NCI-H345 treated with DMSO at 0.1 percent for 48 hours (cell line): ENCODE data around the gene UHRF1.
"Not testable (repeated sequence)": the region's sequence is repeated elsewhere in the genome, so short reads cannot be mapped to it uniquely, and the experiment has no call there.

Experiments
- DNase-seq: peaks from one replicate; lab custom pipeline; 2025; ENCODE audit not compliant: unreplicated experiment; lab: John Stamatoyannopoulos, UW

Gene UHRF1

DNA sequence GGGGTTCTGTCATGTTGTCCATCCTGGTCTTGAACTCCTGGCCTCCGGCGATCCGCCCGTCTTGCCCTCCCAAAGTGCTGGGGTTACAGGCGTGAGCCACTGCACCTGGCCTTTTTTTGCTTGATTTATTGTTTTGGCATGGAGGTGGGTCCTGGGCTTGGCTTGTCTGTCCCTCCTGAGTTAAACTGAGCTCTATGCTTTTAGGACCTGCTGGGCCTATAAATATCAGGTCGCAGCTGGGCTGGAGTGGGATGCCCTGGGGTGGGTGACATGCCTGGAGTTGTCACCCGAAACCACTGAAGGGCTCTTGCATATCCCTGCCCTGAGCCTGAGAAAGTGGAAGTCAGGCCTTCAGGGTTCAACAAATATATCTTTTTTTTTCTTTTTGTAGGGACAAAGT lies 12.2 kb upstream of the UHRF1 start:
- DNase-seq, result no peak

DNA sequence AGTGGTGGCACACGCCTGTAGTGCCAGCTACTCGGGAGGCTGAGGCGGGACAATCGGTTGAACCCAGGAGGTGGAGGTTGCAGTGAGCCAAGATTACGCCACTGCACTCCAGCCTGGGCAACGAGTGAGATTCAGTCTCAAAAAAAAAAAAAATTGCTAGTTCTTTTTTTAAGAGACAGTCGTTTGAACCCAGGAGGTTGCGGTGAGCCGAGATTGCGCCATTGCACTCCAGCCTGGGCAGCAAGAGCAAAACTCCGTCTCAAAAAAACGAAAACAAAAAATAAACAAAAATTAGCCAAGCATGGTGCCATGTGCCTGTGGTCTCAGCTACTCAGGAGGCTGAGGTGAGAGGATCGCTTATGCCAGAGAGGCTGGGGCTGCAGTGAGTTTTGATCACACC lies 8.4 kb upstream of the UHRF1 start:
- not testable (repeated sequence) for DNase-seq

DNA sequence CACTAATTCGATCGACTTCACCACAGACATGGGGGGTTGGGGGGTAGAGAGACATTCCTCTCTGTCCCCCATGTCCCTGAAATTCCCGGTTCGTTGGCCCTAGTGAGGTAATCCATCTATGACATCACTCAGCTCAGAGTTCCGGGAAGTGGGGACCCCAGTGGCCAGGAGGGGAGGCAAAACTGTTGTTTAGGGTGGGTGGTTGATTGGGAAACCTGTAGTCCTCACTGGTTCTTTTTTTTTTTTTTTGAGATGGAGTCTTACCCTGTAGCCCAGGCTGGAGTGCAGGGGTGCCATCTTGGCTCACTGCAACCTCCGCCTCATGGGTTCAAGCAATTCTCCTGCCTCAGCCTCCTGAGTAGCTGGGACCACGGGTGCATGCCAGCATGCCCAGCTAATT lies 6.5 kb upstream of the UHRF1 start, which contains the start of gene ARRDC5:
ARRDC5 (minus strand) TSS at position 101 of the 400 bp plus-strand sequence; CDS start at position 30, 71 bp downstream.
- no peak for DNase-seq

DNA sequence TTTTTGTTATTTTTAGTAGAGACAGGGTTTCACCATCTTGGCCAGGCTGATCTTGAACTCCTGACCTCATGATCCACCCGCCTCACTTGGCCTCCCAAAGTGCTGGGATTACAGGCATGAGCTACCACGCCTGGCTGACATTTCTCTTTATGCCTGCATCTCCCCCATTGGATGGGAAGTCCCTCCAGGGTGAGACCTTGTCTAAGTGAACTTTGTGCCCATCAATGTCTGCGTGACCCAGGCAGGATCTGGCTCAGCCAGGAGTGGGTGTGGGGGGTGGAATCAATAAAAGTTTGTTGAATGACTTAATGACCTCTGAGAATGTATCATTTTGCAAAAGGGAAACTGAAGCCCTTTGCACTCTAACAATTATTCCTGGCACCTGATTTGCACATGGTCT lies 4.8 kb upstream of the UHRF1 start:
- no peak for DNase-seq

DNA sequence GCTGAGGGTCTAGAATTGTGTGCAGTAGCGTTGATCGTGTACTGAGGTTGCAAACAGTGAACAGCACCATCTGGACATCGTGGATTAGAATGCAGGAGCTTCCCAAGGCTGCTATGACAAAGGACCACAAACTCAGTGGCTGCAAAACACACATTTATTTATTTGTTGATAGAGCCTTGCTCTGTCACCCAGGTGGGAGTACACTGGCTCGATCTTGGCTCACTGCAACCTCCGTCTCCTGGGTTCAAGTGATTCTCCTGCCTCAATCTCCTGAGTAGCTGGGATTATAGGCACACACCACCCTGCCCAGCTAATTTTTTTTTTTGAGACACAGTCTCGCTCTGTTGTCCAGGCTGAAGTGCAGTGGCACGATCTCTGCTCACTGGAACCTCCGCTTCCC lies 2.3 kb upstream of the UHRF1 start:
- no peak for DNase-seq

DNA sequence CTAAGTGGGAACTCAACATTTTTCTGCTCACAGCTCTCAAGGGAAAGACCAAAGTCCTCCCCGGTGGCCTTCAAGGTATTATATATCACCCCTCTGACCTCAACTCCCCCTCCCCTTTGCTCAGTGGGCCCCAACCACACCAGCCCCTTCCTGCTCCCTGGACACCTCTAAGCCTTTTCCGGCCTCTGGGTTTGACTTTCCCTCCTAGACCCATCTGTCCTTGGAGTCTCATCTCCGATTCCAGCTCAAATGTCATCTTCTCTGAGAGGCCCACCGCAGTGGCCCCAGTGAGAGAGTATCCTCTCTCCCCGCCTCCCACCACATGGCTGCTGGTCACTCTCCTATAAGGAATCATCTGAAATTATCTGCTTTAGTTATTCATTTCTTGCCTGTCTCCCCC lies 941 bp upstream of the UHRF1 start:
- no peak for DNase-seq

DNA sequence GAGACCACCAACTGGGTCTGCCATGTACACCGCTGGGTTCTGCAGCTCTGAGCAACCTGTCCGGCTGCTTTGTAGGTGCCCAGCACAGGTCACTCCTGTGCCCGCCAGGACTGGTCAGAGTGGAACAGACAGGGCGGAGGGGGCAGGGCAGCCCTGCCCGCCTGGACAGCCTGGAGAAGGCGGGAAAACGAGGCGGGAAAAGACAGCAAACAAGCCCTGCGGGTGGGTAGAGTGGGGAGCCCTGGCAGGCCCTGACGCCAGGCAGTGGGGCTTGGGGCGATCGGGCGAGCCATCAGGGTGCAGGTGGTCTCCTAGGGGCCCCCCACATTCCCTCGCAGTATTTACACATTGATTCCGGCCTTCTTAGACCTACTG lies 533 bp upstream of the UHRF1 start:
- no peak for DNase-seq

DNA sequence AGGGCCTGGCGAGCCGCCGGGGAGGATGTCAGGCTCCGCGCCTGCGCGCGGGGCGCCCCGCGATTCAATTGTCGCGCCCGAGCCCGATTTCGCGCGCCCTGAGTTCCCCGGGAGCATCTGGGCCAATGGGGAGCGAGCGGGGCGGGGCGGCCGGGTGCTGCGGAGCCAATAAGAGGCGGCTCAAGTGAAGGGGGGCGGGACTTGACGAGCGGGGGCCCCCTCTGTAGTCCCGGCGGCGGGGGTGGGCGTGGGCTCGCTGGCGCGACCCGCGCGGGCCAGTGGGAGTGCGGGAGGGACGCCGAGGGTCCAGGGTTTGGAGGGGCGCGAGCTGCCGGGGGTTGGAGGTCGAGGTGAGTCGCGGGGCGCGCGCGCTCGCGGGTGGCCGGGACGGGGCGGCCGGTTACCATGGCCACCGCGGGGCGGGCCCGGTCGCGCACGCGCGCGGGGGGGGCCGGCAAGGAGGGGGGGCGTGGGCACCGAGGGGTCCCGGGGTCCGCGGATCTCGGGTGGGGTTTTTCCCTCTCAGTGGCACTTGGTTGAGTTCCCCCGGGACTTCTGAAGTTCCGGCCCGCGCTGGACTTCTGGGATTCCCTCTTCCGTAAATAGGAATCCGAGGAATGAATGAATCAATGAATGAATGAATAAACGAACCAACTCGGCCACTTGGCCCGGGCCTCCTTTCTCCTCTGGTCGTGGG lies 744 bp downstream of the UHRF1 start:
- DNase-seq, result peak; percentile 92

DNA sequence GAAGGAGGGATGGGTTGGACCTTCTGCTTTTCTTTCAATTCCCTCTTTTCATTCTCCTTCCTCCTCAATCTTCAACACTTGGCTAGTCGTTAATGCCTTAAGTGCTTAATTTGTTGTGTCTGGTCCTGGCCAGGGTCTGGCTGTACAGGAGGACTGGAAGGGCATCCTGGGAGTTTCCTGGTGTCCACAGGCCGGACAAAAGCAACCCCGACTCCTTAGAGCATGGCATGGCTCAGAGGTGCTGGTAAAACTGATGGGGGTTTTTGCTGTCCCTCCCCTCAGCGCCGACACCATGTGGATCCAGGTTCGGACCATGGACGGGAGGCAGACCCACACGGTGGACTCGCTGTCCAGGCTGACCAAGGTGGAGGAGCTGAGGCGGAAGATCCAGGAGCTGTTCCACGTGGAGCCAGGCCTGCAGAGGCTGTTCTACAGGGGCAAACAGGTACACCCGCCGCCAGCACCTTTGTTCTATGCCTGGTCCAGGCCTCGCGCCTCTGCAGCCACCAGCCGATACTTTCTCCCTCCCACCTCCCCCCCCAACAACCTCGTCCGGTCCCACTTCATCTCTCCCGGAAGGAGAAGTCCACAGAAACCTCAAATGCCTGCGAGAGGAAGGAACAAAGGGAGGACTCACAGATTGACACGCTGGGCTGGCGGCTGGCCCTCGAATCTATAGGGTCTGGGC lies 1.4 kb downstream of the UHRF1 start:
- no peak for DNase-seq

DNA sequence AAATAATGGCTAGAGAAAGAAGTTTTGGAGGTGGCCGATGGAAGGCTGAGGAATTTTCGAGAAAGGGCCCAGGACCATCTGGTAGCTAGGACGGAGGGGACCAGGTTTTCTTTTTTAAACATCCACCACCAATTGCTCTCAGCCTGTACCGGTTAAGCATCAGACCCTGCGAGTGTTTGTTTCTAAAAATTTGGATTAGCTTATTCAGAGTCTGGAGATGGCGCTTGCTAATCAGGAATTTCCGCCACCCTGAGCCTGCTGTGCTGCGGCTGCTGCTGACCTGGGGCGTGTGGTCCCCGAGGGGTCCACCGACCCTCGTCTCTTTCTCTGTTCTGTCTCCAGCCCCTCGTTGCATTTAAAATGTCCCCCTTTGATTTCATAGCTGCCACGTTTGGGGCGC lies 2.0 kb downstream of the UHRF1 start:
- no peak for DNase-seq

DNA sequence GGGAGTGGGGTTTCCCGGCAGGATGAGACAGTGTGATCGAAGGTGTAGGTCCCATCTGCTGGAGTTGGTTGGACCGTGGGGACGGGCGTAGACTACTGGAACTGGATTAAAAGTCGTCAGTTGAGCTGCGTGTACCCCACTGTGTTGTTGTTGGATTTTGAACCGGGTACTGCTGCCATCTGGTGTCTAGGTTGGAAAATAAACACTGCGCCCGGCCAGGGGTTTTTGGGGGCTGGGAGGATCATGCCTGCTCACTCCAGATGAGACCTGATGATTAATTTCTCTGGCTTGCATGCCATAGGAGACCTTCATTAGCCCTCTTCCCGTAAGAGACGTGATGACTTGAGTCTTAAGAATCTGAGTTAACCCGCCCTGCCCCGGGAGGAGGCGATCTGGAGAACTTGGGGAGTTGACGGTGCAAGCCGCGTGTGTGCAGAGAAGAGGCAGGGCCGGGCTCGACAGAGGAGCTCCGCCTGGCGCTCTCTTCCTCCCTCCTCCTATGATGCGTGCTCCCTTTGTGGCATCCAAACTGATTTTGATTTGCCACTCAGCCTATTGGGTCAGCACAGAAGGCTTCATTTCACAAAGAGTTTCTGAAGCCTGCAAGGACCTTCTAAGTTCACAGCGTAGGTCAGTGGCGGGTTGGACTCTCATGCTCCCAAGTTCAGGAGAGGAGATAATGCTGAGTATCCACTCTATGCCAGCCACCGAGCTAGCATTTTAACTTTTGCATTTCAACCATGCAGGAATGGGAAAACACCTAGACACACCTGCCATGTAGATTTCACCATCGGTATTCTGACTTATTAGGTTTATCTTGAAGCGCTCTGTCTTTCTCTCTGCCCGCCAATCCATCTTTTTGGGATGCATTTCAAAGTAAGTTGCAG lies 2.7 kb downstream of the UHRF1 start:
- no peak for DNase-seq

DNA sequence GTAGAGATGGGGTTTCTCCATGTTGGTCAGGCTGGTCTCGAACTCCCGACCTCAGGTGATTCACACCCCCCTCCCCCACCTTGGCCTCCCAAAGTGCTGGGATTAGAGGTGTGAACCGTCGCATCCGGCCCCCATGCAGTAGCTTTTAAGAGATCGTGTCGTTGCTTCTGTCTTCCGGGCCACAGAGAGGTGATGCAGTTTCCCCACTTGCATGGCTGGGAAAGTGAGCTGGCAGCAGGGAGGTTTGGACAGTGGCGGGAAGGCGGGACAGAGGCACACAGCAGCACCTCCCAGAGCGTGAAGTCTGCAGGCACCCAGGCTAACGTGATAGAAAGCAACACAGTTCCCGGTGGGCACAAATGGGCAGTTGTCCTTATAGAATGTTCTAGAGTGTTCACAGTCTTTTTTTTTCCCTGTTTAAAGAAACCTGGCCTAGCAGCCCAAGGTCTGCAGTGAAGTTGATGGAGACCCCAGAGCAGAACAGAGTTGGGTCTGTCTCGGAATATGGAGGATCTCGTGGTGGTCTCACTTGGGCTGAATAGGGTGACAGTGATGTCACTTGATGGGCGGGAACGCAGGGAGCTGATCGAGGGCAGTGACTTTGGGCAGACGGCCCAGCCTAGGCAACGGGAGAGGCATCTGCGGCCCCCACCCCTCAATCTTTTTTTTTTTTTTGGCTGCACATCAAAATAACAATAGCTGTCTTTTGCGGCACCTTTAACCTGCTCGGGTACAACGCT lies 4.9 kb downstream of the UHRF1 start:
- DNase-seq, result no peak

DNA sequence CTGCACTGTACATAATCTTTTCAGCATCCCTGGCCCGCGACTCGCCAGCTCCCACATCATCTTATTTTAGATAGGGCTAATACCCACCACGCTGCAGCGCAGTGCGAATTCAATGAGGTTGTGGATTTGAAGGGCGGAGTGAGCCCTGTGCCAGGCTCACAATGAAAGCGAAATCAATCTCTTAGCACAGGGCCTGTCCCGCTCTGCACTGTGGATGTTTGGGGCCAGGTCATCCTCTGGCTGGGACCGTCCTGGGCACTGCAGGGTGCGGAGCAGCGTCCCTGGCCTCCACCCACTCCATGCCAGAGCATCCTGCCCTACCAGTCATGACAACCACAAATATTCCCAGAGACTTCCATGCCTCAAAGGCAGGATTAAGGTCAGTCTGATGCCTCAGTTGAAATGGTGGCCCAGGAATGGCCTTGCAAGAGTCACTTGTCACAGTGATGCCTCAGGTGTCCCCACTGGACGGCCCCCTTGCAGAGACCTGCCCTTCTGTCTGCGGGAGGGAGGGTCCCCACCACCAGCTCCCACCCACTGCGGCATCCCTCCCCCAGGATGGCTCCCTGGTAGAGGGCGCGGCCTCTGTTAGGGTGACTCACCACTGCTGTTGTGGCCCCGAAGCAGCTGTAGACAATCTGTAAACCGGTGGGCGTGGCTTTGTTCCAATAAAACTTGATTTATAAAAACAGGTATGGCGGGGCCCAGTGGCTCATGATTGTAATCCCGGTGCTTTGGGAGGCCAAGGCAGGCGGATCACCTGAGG lies 5.6 kb downstream of the UHRF1 start:
- DNase-seq, result no peak

DNA sequence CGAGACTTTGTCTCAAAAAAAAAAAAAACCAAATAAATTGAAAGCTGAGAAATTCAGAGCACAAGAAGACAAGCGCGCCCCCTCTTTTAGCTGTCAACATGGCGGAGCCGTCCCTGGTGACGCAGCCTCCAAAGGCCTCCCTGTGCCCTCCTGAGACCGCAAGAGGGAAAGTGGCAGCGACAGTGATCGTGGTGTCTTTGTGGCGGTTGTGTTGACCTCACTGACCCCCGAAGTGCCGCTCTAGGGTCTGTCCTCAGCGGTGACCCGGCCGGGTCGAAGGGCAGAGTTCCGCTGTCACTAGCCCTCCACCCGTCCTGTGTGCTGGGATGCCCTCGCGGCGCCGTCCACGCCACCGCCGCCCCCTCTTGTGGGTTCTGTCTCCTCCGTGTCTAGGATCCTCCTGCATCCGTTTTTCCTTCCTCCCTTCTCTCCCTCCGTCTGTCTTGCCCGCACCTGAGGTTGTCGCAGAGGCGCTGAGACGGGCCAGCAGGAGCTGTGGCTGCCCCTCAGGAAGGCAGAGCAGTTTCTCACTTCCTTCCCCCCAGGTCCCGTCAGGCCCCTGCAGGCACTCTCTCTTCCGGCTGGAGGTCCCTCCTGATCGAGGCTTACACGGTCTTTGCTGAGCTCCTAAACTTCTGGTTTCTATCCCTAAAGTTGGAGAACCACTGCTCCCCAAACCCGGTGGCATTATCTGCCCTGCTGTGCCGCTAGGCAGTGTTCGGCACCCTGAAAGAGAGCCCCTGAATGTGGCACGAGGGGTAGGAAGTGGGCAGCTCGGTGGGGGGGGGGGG lies 7.2 kb downstream of the UHRF1 start:
- DNase-seq, result no peak

DNA sequence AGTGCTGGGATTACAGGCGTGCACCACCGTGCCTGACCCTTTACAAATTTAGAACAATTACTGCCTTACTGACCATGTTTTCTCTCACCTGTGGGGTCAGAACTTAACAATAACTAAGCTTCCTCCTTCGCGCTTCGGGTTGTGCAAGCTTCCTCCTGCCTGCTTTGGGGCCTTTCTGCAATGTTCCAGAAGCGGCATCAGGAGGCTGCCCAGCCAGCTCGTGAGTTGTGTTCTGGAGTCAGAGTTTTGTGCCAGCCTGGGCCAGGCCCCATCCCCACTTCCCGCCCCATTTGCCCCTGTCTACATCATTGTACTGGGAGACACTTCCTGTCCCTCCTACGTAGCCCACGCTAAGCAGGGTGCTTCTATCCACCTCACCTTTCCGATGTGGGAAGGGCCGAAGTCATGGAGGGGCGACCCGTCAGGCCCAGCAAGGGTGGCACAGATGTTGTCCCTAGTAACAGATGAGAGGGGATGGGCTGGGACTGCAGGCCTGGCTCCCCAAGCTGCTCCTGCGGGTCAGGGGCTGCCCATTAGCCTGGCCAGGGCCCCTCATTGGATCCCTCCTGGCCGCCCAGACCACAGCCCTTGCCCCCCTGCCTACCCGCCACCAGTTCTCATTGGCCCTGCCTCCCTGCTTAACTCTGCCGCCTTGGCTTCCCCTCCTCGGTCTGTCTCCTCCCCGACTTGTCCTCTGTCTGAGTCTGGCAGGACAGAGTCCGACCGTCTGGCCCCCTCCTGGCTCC lies 13.4 kb downstream of the UHRF1 start:
- no peak for DNase-seq

DNA sequence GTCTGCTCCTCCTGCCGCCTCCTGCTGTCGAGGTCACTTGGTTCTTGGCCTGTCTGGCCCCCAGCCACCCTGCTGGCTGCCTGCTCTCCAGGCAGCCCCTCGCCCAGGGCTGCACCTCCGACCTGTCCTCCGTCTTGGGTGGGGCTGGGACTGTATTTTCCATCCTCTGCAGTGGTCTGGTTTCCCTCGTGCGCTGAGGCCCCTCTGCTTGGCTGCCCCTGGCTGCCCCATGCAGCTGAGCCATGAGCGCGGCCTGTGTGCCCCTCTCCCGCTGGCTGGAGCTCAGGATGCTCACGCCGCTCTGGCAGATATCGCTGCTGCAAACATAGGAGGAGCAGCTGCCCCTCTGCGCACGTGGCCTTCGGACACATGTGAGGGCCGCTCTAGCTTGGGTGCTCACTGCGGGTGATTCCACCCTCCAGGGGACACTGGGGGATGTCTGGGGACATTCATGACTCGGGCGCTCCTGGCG lies 14.0 kb downstream of the UHRF1 start:
- DNase-seq, result no peak

DNA sequence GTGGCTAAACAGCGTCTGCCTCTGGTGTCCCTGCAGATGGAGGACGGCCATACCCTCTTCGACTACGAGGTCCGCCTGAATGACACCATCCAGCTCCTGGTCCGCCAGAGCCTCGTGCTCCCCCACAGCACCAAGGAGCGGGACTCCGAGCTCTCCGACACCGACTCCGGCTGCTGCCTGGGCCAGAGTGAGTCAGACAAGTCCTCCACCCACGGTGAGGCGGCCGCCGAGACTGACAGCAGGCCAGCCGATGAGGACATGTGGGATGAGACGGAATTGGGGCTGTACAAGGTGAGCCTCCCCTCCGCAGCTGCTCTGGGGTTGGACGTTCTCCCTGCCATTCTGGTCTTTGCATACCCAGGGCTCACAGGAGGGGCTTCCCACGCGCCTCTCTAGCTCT lies 19.9 kb downstream of the UHRF1 start:
- DNase-seq, result no peak

DNA sequence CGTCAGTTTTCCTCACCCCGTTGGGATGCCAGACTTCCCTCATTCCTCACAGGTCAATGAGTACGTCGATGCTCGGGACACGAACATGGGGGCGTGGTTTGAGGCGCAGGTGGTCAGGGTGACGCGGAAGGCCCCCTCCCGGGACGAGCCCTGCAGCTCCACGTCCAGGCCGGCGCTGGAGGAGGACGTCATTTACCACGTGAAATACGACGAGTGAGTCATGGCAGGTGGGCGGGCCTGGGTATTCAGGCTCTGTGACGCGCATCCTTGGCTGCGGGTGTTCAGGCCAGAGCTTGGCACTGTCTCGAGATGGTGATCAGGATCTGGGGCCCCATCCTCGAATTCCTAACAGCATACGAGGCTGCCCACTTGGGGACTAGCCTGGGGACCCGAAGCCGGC lies 21.4 kb downstream of the UHRF1 start:
- DNase-seq, result no peak

DNA sequence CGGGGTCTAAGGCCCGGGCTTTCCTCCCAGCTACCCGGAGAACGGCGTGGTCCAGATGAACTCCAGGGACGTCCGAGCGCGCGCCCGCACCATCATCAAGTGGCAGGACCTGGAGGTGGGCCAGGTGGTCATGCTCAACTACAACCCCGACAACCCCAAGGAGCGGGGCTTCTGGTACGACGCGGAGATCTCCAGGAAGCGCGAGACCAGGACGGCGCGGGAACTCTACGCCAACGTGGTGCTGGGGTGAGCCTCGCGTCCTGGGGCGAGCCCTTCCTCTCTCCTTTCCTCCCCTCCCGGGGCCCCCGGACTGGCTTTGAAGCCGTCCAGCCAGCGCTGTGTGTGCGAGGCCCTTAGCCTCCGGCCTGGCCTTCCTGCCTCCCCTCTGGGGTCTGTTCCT lies 23.4 kb downstream of the UHRF1 start:
- DNase-seq, result no peak
